ACHN (cell line): ENCODE data around the gene APOBEC2.
"Not testable (repeated sequence)": the region's sequence is repeated elsewhere in the genome, so short reads cannot be mapped to it uniquely, and the experiment has no call there.

Source experiments
- DNase-seq: peaks from one replicate; pipeline ENCODE4 v3.0.0-alpha.2; 2015
- in situ Hi-C: cut with HindIII; loops from 2 replicates; pipeline ENCODE4 v1.10.0; 2017; ENCODE audit warnings: low sequenced_read_pairs, low pct_ligation_motif_present, low pct_unique_long_range_greater_than_20kb

APOBEC2 gene

GRCh38 chr6:41053041-41053440 lies at the start of gene APOBEC2:
Gene APOBEC2, plus strand, starts transcription at chr6:41053202. Its CDS starts 146 bp downstream, at chr6:41053348.
- in situ Hi-C loops = no loop called here
- DNase-seq = no peak

DNA sequence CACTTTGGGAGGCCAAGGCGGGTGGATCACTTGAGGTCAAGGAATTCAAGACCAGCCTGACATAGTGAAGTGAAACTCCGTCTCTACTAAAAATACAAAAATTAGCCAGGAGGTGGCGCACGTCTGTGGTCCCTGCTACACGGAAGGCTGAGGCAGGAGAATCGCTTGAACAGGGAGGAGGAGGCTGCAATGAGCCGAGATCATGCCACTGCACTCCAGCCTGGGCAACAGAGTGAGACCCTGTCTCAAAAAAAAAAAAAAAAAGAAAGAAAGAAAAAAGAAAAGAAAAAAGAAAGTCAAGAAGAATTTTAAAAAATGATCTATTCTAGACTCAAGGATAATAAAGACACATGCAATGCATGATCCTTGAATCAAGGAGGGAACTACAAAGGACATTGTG lies 46.8 kb upstream of the APOBEC2 start:
- in situ Hi-C loops = not testable (repeated sequence)
- peak; percentile 68 for DNase-seq

GRCh38 chr6:41006980-41007379 lies 46.0 kb upstream of the APOBEC2 start:
- DNase-seq, in situ Hi-C loops: not testable (repeated sequence)

DNA sequence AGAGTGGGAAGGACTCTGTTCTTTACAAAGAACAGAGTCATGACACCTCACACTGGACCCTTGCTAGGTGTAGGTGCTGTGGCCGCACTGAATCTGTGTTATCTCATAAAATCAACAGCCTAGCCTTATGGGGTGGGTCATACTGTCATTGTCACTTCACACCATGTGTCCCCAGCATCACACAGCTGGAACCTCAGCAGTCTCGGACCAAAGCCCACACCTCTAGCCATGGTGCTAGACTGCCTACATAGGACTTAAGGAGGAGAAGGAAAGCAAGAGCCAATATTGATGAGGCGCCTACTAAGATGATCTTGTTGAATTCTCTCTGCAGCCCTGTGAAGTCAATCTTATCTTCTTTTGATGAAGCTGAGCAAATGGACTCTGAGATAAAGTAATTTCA lies 45.0 kb upstream of the APOBEC2 start:
- DNase-seq = no peak
- in situ Hi-C loops = no loop called here

DNA sequence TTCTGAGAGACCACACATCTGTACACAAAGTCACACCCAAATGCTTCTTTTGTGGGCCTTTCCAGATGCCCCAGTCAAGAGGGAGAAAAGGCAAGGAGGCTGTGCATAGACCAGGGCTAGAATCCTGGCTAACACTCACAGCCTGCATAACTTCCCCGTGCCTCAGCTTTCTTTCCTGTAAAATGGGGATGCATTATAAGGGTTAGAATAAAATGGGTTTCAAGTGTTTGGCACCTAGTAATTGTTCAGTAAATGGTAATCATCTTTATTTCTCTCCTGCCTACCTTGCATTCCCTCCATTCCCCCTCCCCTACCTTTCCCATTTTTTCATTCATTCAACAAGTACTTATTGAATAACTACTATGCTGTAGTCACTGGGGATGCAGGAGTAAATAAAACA lies 43.3 kb upstream of the APOBEC2 start:
- in situ Hi-C loops = no loop called here
- DNase-seq = no peak

DNA sequence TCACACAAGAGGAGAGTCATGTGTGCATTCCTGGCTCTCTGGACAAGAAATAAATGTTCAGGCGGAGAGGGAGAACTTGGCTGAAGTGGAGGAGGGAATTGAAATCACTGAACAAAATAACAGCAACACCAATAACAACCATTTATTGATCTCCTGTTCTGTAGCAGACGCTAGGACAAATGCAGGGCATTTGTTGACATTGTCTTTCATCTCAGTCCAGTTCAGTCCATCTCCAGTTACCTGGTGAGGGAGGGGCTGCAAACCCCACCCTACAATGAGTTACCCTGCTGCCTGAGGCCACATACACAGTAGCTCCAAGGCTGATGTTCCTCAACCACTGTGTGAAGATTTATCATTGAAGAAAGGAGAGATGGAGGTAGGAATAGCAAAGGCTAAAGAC lies 41.3 kb upstream of the APOBEC2 start:
- no peak for DNase-seq

GRCh38 chr6:41013466-41014153 lies 39.4 kb upstream of the APOBEC2 start:
- DNase-seq = peak; percentile 90
- in situ Hi-C loops = no loop called here

More for the DNA sequence above, 41.3 kb upstream of the APOBEC2 start:
- in situ Hi-C loops = no loop called here

GRCh38 chr6:41014780-41015179 lies 38.2 kb upstream of the APOBEC2 start:
- in situ Hi-C loops = no loop called here
- DNase-seq = no peak

- in situ Hi-C loops = not testable (repeated sequence)
Observed at GRCh38 chr6:41015860-41016259, 37.1 kb upstream of the APOBEC2 start.

DNA sequence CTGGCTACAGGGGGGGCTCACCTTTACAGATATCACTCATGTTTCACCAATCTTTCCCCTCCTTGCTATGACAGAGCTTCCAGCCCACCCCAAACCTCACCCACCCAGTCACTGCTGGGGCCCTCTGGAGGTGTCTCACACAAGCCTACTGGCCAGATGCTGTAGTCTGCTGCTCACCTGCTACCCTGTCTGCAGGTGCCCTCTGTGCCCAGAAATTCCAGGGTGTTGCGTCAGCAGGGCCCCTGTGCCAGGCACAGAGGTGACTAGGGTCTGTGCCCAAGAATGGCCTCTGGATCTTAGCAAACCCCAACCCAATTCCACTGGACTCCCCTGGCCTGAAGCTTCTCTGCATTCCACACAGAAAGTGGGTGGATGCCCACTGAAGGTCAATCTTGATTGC lies 35.3 kb upstream of the APOBEC2 start:
- in situ Hi-C loops = no loop called here

More at GRCh38 chr6:41015860-41016259, 37.1 kb upstream of the APOBEC2 start:
- DNase-seq = not testable (repeated sequence)

GRCh38 chr6:41021832-41022231 lies 31.2 kb upstream of the APOBEC2 start:
- peak; percentile 37 for DNase-seq
- in situ Hi-C loops = no loop called here

More for the DNA sequence above, 35.3 kb upstream of the APOBEC2 start:
- no peak for DNase-seq

DNA sequence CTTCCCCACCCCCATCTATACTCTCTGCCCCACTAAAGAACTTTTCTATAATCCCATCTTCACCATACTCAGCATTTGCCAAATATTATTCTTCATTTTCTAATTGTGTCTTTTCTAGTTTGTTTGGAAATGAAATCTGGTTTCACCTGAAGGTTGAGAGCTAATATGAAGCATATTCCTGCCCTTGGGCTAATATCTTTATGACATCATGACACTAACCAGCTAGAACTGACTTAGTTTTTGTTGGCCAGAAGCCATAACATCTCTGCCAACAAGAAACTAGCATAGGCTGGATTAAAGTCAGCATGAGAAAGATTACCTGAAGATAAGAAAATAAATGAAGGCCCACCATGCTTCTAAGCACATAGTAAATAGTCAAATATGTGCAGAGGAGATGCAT lies 30.7 kb upstream of the APOBEC2 start:
- DNase-seq = no peak

GRCh38 chr6:41023114-41023513 lies 29.9 kb upstream of the APOBEC2 start:
- in situ Hi-C loops = no loop called here
- no peak for DNase-seq

More for the DNA sequence above, 30.7 kb upstream of the APOBEC2 start:
- in situ Hi-C loops = no loop called here

DNA sequence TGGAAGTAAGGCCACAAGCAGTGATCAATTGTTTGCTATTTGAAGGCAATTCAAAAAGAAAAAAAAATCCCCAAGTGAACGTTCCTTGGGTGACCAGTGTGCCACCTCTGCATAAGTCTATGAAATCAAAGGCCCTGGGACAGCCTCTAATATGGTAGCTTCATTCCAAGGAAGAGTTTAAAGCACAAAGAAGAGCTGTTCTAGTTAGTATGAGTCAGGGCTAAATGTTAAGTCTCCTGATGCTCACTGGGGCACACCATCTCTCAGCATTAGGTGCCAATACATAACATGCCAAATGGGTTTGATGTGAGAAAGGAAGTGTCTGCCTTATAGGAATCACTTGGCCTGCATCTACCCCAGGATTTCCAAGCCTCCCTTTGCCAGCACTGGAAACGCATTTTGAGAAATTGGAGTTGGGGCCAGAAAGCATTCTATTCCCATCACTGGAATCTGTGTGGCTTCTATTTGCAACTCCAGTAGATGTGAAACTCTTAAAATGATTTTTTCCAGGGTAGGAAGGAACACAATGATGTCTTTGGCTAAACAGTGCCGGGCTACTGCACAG lies 27.0 kb upstream of the APOBEC2 start:
- no peak for DNase-seq
- in situ Hi-C loops = no loop called here

DNA sequence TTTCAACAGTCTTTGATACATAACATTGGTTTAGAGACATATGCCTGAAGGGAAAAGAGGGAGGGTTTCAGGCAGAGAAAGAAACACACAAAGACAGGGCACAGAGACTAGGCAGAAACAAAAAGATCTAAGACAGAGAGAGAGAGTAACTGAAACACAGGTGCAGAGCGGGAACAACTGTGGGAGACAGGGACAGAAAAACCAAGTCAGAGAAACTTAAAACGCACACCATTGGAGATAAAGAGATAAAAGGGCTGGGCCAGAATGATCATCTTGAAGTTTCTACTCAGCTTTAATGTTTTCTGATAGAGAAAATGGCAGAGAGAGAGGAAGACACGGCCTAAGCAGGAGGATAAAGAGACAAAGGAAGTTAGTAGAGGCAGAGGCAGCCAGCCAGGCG lies 25.8 kb upstream of the APOBEC2 start:
- in situ Hi-C loops = no loop called here
- no peak for DNase-seq

DNA sequence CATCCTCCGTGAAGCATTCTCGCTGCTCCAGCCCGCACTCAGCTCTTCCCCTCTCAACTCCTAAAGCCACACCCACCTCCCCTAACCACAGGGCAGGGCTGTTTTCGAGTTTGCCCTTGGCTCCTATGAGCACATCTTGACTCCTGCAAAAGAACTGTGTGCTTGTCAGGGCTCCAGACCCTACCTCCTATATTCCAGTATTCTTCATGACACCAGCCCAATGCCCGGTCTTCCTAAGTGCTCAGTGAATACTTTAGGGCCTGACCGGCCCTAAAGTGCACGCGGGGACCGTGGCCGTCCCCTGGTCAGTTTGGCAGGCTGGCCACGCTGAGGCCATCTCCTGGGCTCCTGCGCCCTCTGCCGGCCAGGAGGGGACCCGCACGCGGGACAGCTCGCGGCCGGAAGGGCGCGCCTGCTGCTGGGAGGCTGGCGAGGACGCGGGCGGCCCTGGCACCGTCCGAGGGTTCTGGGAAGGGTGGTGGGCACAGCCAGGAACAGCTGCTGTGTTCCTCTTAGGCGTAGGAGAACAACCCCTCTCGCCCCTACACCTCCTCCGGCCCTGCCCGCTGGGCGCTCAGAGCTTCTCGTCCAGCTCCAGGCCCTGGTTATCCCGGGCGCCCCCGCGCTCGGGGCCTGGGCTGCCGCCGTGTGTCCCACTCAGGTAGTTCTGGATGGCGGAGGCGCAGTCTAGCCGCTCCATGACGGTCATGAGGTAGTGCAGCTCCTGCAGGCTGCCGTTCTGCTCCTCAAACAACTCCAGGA lies 25.0 kb upstream of the APOBEC2 start:
- in situ Hi-C loops = no loop called here
- DNase-seq = peak; percentile 64

DNA sequence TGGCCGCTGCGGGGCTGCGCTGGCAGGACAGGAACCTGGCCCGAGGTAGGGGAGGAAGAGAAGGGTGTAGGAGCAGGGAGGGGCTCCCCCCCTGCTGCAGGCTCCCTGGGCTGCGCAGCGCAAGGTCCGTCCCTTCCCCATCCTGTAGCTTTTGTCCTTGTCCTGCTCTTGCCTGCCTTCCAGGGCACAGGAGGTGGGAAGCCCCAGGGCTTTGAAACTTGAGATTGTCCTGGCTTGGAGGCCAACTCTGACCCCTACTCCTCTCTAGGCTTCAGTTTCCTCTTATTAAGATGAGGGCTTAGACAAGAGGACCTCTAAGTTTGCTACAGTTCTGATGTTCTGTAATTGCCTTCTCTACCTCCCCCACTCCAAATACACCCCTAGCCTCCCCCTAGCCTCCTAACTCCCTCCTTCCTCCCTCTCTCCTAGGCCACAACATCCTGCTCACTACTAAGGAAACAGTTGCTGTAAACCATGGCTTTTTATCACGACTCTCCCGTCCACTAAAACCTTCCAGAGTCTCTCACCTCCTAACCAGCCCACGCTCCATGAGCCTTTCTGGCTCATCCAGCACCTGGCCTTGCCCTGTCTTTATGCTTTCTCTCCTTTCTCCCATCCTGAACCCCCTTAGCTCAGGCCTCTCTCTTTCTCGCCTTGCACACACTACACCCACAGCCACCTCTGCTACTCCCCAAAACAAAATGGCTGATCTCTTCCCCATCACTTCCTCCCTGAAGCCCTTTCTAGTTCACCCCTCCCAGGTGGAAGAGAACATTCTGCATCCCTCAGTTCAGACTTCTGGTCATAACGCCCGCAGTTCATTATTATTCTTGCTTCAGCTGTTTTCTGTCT lies 24.2 kb upstream of the APOBEC2 start:
- no peak for DNase-seq
- in situ Hi-C loops = no loop called here

GRCh38 chr6:41032830-41033229 lies 20.2 kb upstream of the APOBEC2 start:
- in situ Hi-C loops = no loop called here
- no peak for DNase-seq

- in situ Hi-C loops = no loop called here
Observed at GRCh38 chr6:41033776-41034175, 19.2 kb upstream of the APOBEC2 start.

More at GRCh38 chr6:41033776-41034175, 19.2 kb upstream of the APOBEC2 start:
- DNase-seq = no peak
